Stomach (tissue), 9 donors: ENCODE results near the gene RPL7A. TPM values are rescaled to one million over a fixed set of nuclear protein-coding genes. Genes with fewer than 3 reads are reported as not detected.

ENCODE experiments used
- DNase-seq, 2 donors: peaks; one replicate each; pipeline versions ENCODE4 v3.0.0 to v3.0.0-alpha.2; 2013 to 2019
- H3K27ac ChIP-seq, 5 donors: fragments of 200-600 bp in 4 of 5; sonication (generic) in 4 of 5; one replicate each; pipeline ENCODE4 v1.5.1; 2013 to 2019; ENCODE audit warnings: mild to moderate bottlenecking in 1 of 5, moderate library complexity in 1 of 5
- H3K27me3 ChIP-seq, 3 donors: fragments of 200-600 bp; sonication (generic); one replicate each; pipeline ENCODE4 v1.5.1; 2017 to 2019; ENCODE audit warnings: mixed run types in 1 of 3
- H3K36me3 ChIP-seq, 4 donors: fragments of 200-600 bp; sonication (generic); 1 replicate in 3 of 4; 2 replicates in 1 of 4; pipeline ENCODE4 v1.5.1; 2016 to 2019
- H3K4me1 ChIP-seq, 4 donors: fragments of 200-600 bp; sonication (generic); one replicate each; pipeline ENCODE4 v1.5.1; 2016 to 2019
- H3K4me3 ChIP-seq, 4 donors: fragments of 200-600 bp; sonication (generic) in 3 of 4; one replicate each; pipeline ENCODE4 v1.5.1; 2016 to 2019; ENCODE audit warnings: mild to moderate bottlenecking in 1 of 4
- H3K9me3 ChIP-seq, 4 donors: fragments of 200-600 bp; sonication (generic); one replicate each; pipeline ENCODE4 v1.5.1; 2016 to 2019
- EP300 ChIP-seq: sonication (generic); formaldehyde crosslinking; IDR thresholded peaks from one replicate; pipeline ENCODE4 v1.6.1; 2017; ENCODE audit warnings: antibody characterized with exemption
- POLR2A ChIP-seq, 4 donors: fragments of 450-650 bp; IDR thresholded peaks; one replicate each; pipeline ENCODE4 v1.6.1; 2016; ENCODE audit warnings: antibody characterized with exemption in 4 of 4, control low read depth in 2 of 4, mild to moderate bottlenecking in 1 of 4, moderate library complexity in 1 of 4
- POLR2AphosphoS5 ChIP-seq, 3 donors: sonication (generic); formaldehyde crosslinking; IDR thresholded peaks; one replicate each; pipeline ENCODE4 v1.6.1; 2016; ENCODE audit warnings: antibody characterized with exemption in 3 of 3
- WGBS, 5 donors: extraction: QIAGEN DNeasy Blood & Tissue Kit in 3 of 5; methylation state at CpG; one replicate each; pipeline versions ENCODE4 v1.1.5 to v1.1.7; 2013 to 2018; 5-methylcytosine and 5-hydroxymethylcytosine counted together
- intact Hi-C: fragments of 100-400 bp; cut with DNase I; formaldehyde crosslinking; loops from one replicate; pipeline ENCODE4 v1.15.1; 2023; ENCODE audit warnings: low total_unique reads
- polyA plus RNA-seq, 3 donors: library from polyadenylated mRNA; stranded (reverse); fragments of 200-250 nt; gene quantifications; one replicate each; pipeline ENCODE4 v1.2.3, GENCODE V29; 2013
- total RNA-seq, 5 donors: library from RNA; depleted of rRNA; stranded (reverse); fragments of >200 nt; gene quantifications; one replicate each; pipeline versions ENCODE4 v1.1.0 to v1.2.3, GENCODE V29; 2014 to 2016
- TF ChIP-seq, protein P1 (sequence below), 7 experiments: fragments of 450-650 bp in 4 of 7; fragments of 200-600 bp in 3 of 7; sonication (generic) in 3 of 7; IDR thresholded peaks; one replicate each; pipeline ENCODE4 v1.5.1; 2016 to 2019; ENCODE audit warnings: antibody characterized with exemption in 7 of 7, control low read depth in 2 of 7, mild to moderate bottlenecking in 1 of 7
- donor health status: healthy with polysubstance abuse.
- donor health status: Bipolar disorder and iron deficiency.
- donor health status: healthy.

Gene RPL7A
- total and polyA plus RNA-seq, 8 donors, result 809 to 4,243 (median 1,432) TPM

DNA sequence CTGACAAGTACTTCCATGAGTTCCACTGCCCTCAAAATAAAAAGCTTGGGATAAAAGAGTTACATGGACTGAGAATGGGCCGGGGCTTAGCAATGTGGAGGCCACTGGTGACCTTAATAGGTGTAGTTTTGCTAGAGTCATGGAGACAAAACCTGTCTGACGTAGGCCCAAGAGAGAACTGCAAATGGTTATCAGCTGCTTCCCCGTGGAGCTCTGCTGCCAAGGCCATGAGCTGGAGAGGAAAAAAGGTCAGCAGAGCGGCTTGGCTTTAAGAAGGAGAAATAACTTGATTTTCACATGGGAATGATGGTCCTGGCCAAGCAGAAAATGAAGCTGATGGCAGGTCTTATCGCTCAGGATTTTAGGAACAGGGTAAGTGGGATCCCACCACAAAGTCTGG lies 8.4 kb upstream of the RPL7A start:
- Histone ChIP-seq H3K4me3 (no peak overlapping the region), H3K27me3 (no peaks in the 10 kb centered on the region), H3K4me1 (peaks cover 13 to 51% (median 21%) of the 10 kb centered on the region in 4 donors), H3K36me3 (peaks cover 49 to 64% (median 58%) of the 10 kb centered on the region in 4 donors), H3K9me3 (no peaks in the 10 kb centered on the region), H3K27ac (peak overlapping the region in 1 of 5 donors; percentile 21)
- intact Hi-C loops, result no loop called here
- no peak for DNase-seq
- 70 to 85% (median 72%) methylated on average over 5 of the region's 5 CpGs for WGBS, 5 donors
- TF ChIP-seq EP300, result no peak
- TF ChIP-seq POLR2A (IDR thresholded peaks at IDR 0.05), result no peak
- no peak for TF ChIP-seq POLR2AphosphoS5 (IDR thresholded peaks at IDR 0.05)
- TF ChIP-seq, protein P1, sequence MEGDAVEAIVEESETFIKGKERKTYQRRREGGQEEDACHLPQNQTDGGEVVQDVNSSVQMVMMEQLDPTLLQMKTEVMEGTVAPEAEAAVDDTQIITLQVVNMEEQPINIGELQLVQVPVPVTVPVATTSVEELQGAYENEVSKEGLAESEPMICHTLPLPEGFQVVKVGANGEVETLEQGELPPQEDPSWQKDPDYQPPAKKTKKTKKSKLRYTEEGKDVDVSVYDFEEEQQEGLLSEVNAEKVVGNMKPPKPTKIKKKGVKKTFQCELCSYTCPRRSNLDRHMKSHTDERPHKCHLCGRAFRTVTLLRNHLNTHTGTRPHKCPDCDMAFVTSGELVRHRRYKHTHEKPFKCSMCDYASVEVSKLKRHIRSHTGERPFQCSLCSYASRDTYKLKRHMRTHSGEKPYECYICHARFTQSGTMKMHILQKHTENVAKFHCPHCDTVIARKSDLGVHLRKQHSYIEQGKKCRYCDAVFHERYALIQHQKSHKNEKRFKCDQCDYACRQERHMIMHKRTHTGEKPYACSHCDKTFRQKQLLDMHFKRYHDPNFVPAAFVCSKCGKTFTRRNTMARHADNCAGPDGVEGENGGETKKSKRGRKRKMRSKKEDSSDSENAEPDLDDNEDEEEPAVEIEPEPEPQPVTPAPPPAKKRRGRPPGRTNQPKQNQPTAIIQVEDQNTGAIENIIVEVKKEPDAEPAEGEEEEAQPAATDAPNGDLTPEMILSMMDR (IDR thresholded peaks at IDR 0.05), result no peak

DNA sequence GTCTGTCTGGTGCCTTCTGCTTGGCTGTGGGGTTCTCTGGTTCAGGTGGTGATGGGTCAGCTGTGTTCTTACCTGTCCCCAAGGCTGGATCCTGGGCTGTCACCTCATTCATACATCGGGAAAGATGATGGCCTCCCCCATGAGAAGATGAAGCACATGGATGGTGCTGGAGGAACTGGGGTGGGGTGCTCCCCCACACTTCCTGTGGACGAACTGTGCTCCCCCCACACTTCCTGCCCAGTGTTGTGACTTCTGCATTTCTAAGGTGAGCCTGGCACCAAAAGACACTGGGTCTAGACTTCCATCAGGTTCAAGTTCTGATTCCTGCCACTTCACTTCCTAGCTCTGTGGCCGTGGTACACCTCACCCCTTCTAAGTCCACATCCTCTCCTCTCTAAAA lies 7.8 kb upstream of the RPL7A start:
- 59 to 86% (median 74%) methylated on average over 2 to 3 of the region's 3 CpGs for WGBS, 5 donors
- intact Hi-C loops, result no loop called here

DNA sequence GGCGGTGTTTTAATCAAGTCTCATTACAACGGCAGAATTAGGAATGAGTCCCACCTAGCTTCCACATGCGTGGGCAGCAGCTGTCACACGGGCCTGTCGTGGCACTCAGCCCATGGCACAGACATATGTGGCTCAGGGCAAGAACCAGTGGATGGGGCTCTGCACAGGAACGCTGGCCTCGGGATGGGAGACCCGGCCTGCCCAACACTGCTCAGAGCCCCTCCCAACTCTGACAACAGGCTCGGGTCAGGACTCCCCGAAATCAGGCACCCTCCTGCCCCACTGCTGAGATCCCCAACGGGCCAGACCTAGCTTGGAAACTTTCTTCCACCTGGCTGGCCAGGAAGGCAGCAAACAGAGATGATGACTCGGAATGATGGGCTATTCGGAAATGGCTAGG lies 7.1 kb upstream of the RPL7A start:
- Histone ChIP-seq H3K36me3 (peaks cover 58 to 76% (median 71%) of the 10 kb centered on the region in 4 donors), H3K4me3 (peak overlapping the region in 1 of 4 donors; percentile 21), H3K9me3 (no peaks in the 10 kb centered on the region), H3K4me1 (peaks cover 5 to 46% (median 18%) of the 10 kb centered on the region in 4 donors), H3K27me3 (no peaks in the 10 kb centered on the region), H3K27ac (peak overlapping the region in 2 of 5 donors; percentile 21 to 39)
- intact Hi-C loops, result no loop called here
- TF ChIP-seq, protein P1 (IDR thresholded peaks at IDR 0.05), result no peak
- TF ChIP-seq POLR2A (IDR thresholded peaks at IDR 0.05), result no peak
- no peak for TF ChIP-seq POLR2AphosphoS5 (IDR thresholded peaks at IDR 0.05)
- TF ChIP-seq EP300, result no peak
- no peak for DNase-seq
- 86 to 91% (median 89%) methylated on average over 13 of the region's 13 CpGs for whole genome bisulfite sequencing, 5 donors

More for the DNA sequence above, 7.8 kb upstream of the RPL7A start:
- Histone ChIP-seq H3K27ac (peak overlapping the region in 2 of 5 donors; percentile 21 to 39), H3K4me1 (peaks cover 6 to 45% (median 15%) of the 10 kb centered on the region in 4 donors), H3K36me3 (peaks cover 53 to 70% (median 65%) of the 10 kb centered on the region in 4 donors), H3K27me3 (no peaks in the 10 kb centered on the region), H3K9me3 (no peaks in the 10 kb centered on the region), H3K4me3 (peak overlapping the region in 1 of 4 donors; percentile 21)
- DNase-seq, result no peak
- TF ChIP-seq EP300 (no peak), POLR2AphosphoS5 (IDR thresholded peaks at IDR 0.05) (no peak)

DNA sequence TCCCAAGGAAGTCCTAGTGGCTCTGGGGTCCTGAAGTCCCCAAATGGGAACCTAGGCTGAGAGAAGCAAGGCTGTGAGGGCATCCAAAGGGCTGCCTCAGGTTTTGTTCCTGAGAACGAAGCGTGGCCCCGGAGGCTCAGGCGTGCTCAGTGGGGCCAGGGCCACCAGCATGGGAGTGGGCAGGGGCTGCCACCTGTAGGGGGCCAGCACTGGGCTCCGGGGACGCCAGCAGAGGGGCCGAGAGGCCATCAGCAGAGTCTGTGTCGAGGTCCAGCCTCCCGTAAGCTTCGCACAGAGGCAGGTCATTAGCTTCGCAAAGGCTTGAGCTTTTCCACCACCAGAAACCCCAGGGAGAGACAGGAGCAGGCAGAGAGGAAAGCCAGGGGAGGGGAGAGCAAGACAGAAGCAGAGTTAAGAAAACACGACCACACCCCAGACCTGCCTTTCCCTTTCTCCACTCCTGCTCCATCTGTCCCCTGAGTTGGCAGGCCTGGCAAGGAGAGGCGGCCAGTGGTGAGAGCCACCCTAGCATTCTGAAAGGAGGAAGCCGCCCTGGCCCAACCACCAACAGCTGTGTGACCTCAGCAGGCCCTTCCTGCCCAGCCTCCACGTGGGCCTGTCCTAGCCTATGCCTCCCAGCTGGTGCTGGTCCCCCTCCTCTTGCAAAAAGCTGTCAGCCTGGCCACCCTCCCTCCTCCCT lies 6.5 kb upstream of the RPL7A start:
- WGBS, 5 donors, result 83 to 89% (median 84%) methylated on average over 13 to 15 of the region's 15 CpGs
- no peak for DNase-seq
- intact Hi-C loops, result no loop called here
- no peaks in the 10 kb centered on the region for H3K9me3 ChIP-seq
- H3K4me1 ChIP-seq, result peaks cover 9 to 48% (median 19%) of the 10 kb centered on the region in 4 donors
- no peaks in the 10 kb centered on the region for H3K27me3 ChIP-seq
- TF ChIP-seq, protein P1 (IDR thresholded peaks at IDR 0.05), result no peak
- TF ChIP-seq POLR2A (IDR thresholded peaks at IDR 0.05), result no peak
- TF ChIP-seq POLR2AphosphoS5 (IDR thresholded peaks at IDR 0.05), result no peak
- TF ChIP-seq EP300, result no peak
- H3K4me3 ChIP-seq, result peak overlapping the region in 1 of 4 donors; percentile 4
- peaks cover 58 to 78% (median 72%) of the 10 kb centered on the region in 4 donors for H3K36me3 ChIP-seq
- peak overlapping the region in 3 of 5 donors; percentile 20 to 39 (median 21) for H3K27ac ChIP-seq

DNA sequence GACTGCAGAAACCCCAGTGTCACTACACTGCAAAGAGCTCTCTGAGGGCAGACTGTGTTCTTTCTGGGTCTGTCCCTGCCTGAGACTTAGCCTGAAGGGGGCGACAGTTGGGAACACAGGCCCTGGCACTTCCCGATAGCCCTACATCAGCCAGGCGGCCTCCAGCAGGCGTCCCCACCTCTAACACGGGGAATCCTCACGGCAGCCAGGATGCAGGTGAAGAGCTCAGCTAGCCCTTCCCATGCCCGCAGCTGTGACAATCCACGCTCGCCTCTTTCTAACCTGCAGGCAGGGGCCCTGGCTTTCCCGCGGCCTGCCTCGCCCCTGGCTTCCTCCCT lies 6.0 kb upstream of the RPL7A start:
- H3K4me1 ChIP-seq, result peaks cover 12 to 48% (median 19%) of the 10 kb centered on the region in 4 donors
- peaks cover 58 to 78% (median 72%) of the 10 kb centered on the region in 4 donors for H3K36me3 ChIP-seq
- TF ChIP-seq POLR2A (IDR thresholded peaks at IDR 0.05) (no peak), EP300 (no peak), POLR2AphosphoS5 (IDR thresholded peaks at IDR 0.05) (no peak)
- TF ChIP-seq, protein P1 (IDR thresholded peaks at IDR 0.05), result no peak
- H3K27ac ChIP-seq, result peak overlapping the region in 2 of 5 donors; percentile 21 to 38
- H3K4me3 ChIP-seq, result no peak overlapping the region
- no peak for DNase-seq
- H3K27me3 ChIP-seq, result no peaks in the 10 kb centered on the region
- WGBS, 5 donors, result 75 to 94% (median 82%) methylated on average over 5 to 12 of the region's 12 CpGs
- H3K9me3 ChIP-seq, result no peaks in the 10 kb centered on the region
- intact Hi-C loops, result no loop called here
